BE2C (cell line): ENCODE results near the gene SLC30A9.

Experiments
- DNase-seq: peaks from one replicate; pipeline ENCODE4 v3.0.0-alpha.2; 2020
- H3K27me3 ChIP-seq: fragments of 250-450 bp; sonication (Bioruptor Pico); 2 replicates; pipeline ENCODE4 v1.5.1; 2020; ENCODE audit warnings: mild to moderate bottlenecking
- H3K36me3 ChIP-seq: fragments of 250-450 bp; sonication (Bioruptor Pico); 2 replicates; pipeline ENCODE4 v1.5.1; 2020; ENCODE audit warnings: mild to moderate bottlenecking
- H3K4me1 ChIP-seq: fragments of 250-450 bp; sonication (Bioruptor Pico); 2 replicates; pipeline ENCODE4 v1.5.1; 2020
- H3K4me3 ChIP-seq: 2 replicates; pipeline ENCODE4 v1.5.1; 2011; ENCODE audit warnings: low read depth, low read length
- H3K9me3 ChIP-seq: fragments of 250-450 bp; sonication (Bioruptor Pico); 2 replicates; pipeline ENCODE4 v1.5.1; 2020
- TF ChIP-seq, protein P1 (sequence below): IDR thresholded peaks from 2 replicates; pipeline ENCODE4 v1.5.1; 2012; ENCODE audit warnings: mild to moderate bottlenecking, low read depth, low read length

SLC30A9 gene

DNA sequence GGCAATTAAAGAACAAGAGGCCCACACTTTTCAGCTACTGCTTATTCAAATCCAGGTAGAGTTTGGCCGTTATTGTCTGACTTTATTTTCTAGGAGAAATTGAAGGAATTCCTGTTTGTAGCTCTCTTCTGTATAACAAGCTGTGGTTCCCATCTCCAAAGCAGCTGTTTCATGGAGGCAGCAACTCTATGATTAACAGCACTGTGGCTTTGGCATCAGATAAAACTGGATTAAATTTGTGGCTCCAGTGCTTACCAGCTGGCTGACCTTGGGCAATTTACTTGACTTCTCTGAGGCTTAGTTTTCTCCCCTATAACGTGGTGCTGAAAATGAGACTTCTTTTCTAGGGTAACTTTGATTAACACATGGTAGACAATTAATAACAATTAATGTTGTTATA, 28.1 kb downstream of the SLC30A9 start:
- H3K36me3 ChIP-seq: peaks cover 8% of the 10 kb centered on the region
- TF ChIP-seq, protein P1, sequence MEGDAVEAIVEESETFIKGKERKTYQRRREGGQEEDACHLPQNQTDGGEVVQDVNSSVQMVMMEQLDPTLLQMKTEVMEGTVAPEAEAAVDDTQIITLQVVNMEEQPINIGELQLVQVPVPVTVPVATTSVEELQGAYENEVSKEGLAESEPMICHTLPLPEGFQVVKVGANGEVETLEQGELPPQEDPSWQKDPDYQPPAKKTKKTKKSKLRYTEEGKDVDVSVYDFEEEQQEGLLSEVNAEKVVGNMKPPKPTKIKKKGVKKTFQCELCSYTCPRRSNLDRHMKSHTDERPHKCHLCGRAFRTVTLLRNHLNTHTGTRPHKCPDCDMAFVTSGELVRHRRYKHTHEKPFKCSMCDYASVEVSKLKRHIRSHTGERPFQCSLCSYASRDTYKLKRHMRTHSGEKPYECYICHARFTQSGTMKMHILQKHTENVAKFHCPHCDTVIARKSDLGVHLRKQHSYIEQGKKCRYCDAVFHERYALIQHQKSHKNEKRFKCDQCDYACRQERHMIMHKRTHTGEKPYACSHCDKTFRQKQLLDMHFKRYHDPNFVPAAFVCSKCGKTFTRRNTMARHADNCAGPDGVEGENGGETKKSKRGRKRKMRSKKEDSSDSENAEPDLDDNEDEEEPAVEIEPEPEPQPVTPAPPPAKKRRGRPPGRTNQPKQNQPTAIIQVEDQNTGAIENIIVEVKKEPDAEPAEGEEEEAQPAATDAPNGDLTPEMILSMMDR: no peak
- no peaks in the 10 kb centered on the region for H3K27me3 ChIP-seq
- H3K4me3 ChIP-seq: no peak overlapping the region
- no peaks in the 10 kb centered on the region for H3K9me3 ChIP-seq
- DNase-seq: peak; percentile 46
- peaks cover 15% of the 10 kb centered on the region for H3K4me1 ChIP-seq

- no peaks in the 10 kb centered on the region for H3K27me3 ChIP-seq
- TF ChIP-seq, protein P1: no peak
- H3K36me3 ChIP-seq: peaks cover 18% of the 10 kb centered on the region
- no peak for DNase-seq
- no peaks in the 10 kb centered on the region for H3K9me3 ChIP-seq
- no peak overlapping the region for H3K4me3 ChIP-seq
- H3K4me1 ChIP-seq: no peaks in the 10 kb centered on the region
These were observed 58.1 kb downstream of the SLC30A9 start for GRCh38 chr4:42048394-42048793.

DNA sequence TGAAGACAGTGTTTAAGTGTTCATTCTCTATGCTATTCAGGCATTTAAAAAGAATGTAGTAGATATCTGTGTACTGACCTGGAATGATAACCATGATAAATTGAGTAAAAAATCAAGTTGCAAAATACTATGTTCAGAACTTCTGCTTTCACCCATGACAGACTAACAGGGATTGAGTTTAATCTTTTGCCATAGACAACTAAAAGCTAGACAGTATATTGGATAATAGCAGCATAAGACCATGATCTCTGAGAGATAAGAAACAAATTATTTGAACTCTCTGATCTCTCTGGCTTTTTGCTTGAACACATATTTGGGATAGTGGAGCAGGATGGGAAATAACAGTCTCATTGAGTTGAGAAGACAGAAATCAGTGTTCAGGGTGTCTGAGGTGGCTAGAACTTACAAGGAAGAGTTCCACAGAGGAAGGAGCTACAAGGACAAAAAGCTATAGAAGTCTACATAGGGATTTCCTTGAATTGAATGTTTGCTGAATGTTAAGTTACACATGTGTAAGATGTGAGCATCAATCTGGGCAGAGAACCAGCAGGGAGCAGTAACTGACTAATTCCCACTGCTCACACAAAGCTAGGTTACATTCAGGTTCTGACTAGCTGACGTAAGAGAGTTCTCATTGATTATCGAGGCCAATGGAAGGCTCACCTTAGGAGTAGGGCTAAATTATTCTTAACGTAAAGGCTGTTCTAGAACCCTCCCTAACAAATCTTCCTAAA, 60.4 kb downstream of the SLC30A9 start:
- TF ChIP-seq, protein P1: peak; percentile 3; the same call in 1 of the 2 replicates
- no peak overlapping the region for H3K4me3 ChIP-seq
- no peaks in the 10 kb centered on the region for H3K4me1 ChIP-seq
- DNase-seq: no peak
- no peaks in the 10 kb centered on the region for H3K27me3 ChIP-seq
- H3K9me3 ChIP-seq: no peaks in the 10 kb centered on the region
- peaks cover 12% of the 10 kb centered on the region; the same call in 1 of the 2 replicates for H3K36me3 ChIP-seq

DNA sequence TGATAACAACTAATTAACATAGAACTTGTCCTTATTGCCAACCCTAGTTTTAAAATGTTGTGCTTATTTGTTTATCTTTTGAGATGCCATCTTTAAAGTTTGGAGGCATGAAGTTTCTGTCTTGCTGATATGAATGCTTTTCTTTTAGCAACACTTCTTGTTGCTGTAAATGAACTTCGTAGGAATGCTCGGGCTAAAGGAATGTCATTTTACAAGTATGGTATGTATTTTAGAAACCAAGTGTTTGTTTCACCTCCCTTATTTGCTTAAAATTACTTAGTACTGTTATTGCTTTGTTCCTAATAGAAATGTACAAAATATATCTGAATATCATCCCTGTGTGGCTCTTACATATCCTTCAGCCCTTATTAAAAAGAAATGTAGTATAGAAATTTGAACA, 76.1 kb downstream of the SLC30A9 start:
- DNase-seq: no peak
- H3K9me3 ChIP-seq: no peaks in the 10 kb centered on the region
- TF ChIP-seq, protein P1: no peak
- H3K36me3 ChIP-seq: no peaks in the 10 kb centered on the region; the same call in 1 of the 2 replicates
- H3K4me1 ChIP-seq: no peaks in the 10 kb centered on the region
- no peaks in the 10 kb centered on the region for H3K27me3 ChIP-seq
- no peak overlapping the region for H3K4me3 ChIP-seq

DNA sequence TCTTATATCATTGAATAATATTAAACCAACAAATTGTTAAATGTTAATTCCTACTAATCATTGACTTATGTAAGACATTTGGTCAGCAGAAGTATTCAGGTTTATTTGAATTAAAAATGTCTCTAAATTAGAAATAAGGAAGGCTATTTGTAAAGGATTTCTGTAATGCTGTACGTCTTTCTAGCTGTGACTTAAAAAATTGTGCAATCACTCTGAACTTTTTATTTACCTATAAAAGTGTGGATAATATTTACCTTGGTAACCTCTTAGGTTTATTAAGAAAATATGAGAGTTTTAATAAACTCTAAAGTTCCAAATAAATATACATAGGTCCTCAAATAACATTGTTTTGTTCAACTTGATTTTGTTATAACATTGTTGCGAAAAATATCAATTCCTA, 76.9 kb downstream of the SLC30A9 start:
- peaks cover under 1% of the 10 kb centered on the region; the same call in 1 of the 2 replicates for H3K36me3 ChIP-seq

GRCh38 chr4:42070463-42070862, 80.1 kb downstream of the SLC30A9 start:
- Histone ChIP-seq H3K36me3 (peaks cover 6% of the 10 kb centered on the region; the same call in 1 of the 2 replicates), H3K9me3 (no peaks in the 10 kb centered on the region)
- no peak for DNase-seq

More for the DNA sequence above, 76.9 kb downstream of the SLC30A9 start:
- Histone ChIP-seq H3K4me1 (no peaks in the 10 kb centered on the region), H3K4me3 (no peak overlapping the region), H3K9me3 (no peaks in the 10 kb centered on the region), H3K27me3 (no peaks in the 10 kb centered on the region)
- DNase-seq: no peak
- TF ChIP-seq, protein P1: no peak

More at GRCh38 chr4:42070463-42070862, 80.1 kb downstream of the SLC30A9 start:
- TF ChIP-seq, protein P1: no peak
- Histone ChIP-seq H3K4me1 (no peaks in the 10 kb centered on the region), H3K27me3 (no peaks in the 10 kb centered on the region), H3K4me3 (no peak overlapping the region)
